T-helper 1 cell treated with Interleukin-12 subunit alpha and Interleukin-12 subunit beta and Interleukin-4 antibody, amounts not matched to agents 30 μg/mL and 1 μg/mL, for 36 hours (primary cell): ENCODE measurements around the gene ATF2.
"Not testable (repeated sequence)": the region's sequence is repeated elsewhere in the genome, so short reads cannot be mapped to it uniquely, and the experiment has no call there.

Experiments
- H3K27ac Mint-ChIP-seq: one replicate; pipeline ENCODE4 v1.8.0; 2021; ENCODE audit warnings: mild to moderate bottlenecking, mixed read lengths
- H3K27me3 Mint-ChIP-seq: one replicate; pipeline ENCODE4 v1.8.0; 2021; ENCODE audit warnings: low read depth, mixed read lengths
- H3K36me3 Mint-ChIP-seq: one replicate; pipeline ENCODE4 v1.8.0; 2021; ENCODE audit warnings: low read depth, mixed read lengths
- H3K4me1 Mint-ChIP-seq: one replicate; pipeline ENCODE4 v1.8.0; 2021; ENCODE audit warnings: low read depth, mixed read lengths
- H3K4me3 Mint-ChIP-seq: one replicate; pipeline ENCODE4 v1.8.0; 2021; ENCODE audit warnings: mild to moderate bottlenecking, moderate library complexity, mixed read lengths
- H3K9me3 Mint-ChIP-seq: one replicate; pipeline ENCODE4 v1.8.0; 2021; ENCODE audit warnings: mixed read lengths

The ATF2 gene

DNA sequence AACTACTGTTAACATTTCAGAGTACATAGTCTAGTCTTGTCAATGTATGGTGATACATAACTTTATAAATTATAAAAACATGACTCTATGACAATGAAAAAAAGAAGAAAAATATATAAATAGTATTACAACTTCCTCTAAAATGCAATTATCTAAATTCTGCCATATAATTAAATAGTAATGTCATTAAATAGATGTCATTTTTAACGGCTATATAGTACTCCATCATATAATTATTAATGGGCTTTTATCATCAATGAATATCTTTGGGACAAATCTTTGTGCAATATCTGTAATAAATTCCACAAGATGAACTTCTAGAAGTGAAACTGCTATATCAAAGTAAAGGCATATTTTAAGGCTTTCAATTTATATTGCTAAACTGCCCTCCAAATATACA is 24.8 kb downstream of the ATF2 start:
- H3K4me1 Mint-ChIP-seq, result peaks cover 16% of the 10 kb centered on the region
- H3K4me3 Mint-ChIP-seq, result no peak overlapping the region
- H3K27ac Mint-ChIP-seq, result no peak overlapping the region
- peaks cover 21% of the 10 kb centered on the region for H3K36me3 Mint-ChIP-seq
- no peaks in the 10 kb centered on the region for H3K27me3 Mint-ChIP-seq
- no peaks in the 10 kb centered on the region for H3K9me3 Mint-ChIP-seq

GRCh38 chr2:175140332-175140731 is 27.7 kb downstream of the ATF2 start:
- Mint-ChIP-seq H3K9me3 (no peaks in the 10 kb centered on the region), H3K4me1 (peaks cover 23% of the 10 kb centered on the region), H3K27ac (no peak overlapping the region), H3K4me3 (no peak overlapping the region), H3K27me3 (no peaks in the 10 kb centered on the region), H3K36me3 (peaks cover 23% of the 10 kb centered on the region)

DNA sequence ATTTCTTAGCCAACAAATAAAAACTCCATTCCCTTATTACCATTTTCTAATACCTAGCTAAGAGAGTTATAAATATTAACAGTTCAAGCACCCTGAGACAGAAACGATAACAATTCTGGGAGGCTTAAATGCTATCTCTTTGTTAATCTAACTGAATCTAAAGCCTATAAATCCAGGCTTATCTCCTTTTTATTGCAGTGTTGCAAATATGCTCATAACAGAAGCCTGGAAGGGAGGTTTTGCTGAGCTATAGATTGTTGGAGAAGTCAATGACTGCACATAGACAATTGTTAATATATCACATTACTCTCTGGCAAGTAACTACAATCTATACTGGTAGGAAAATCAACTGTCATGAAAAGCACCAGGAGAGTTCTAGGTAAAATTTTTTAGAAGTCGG is 30.2 kb downstream of the ATF2 start:
- Mint-ChIP-seq H3K4me3 (no peak overlapping the region), H3K27me3 (no peaks in the 10 kb centered on the region), H3K27ac (no peak overlapping the region), H3K9me3 (no peaks in the 10 kb centered on the region), H3K4me1 (peaks cover 20% of the 10 kb centered on the region), H3K36me3 (peaks cover 26% of the 10 kb centered on the region)

GRCh38 chr2:175136334-175137215 is 31.4 kb downstream of the ATF2 start:
- no peak overlapping the region for H3K27ac Mint-ChIP-seq
- H3K27me3 Mint-ChIP-seq, result no peaks in the 10 kb centered on the region
- H3K9me3 Mint-ChIP-seq, result no peaks in the 10 kb centered on the region
- H3K36me3 Mint-ChIP-seq, result peaks cover 23% of the 10 kb centered on the region
- peaks cover 17% of the 10 kb centered on the region for H3K4me1 Mint-ChIP-seq
- H3K4me3 Mint-ChIP-seq, result no peak overlapping the region

- Mint-ChIP-seq H3K4me1 (peaks cover 17% of the 10 kb centered on the region), H3K36me3 (peaks cover 25% of the 10 kb centered on the region), H3K27ac (no peak overlapping the region), H3K27me3 (no peaks in the 10 kb centered on the region), H3K4me3 (no peak overlapping the region), H3K9me3 (no peaks in the 10 kb centered on the region)
Observed at GRCh38 chr2:175135862-175136261, 32.1 kb downstream of the ATF2 start.

DNA sequence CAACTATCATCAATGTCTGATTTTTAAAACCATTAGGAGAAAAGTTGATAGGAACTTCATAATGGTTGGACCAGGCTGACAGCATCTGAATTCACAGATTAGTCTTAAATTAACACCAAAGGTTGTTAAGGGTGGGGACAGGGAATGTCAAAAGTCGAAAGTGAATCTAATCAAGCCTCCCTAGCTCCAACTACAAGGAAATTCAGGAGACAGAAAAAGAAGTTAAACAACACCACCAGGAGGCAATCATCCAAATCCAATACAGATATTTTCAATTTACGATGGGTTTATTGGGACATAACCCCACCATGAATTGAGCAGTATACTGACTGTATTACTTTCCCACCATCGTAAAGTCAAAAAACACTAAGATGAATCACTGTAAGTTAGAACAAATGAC is 32.8 kb downstream of the ATF2 start:
- Mint-ChIP-seq H3K27ac (no peak overlapping the region), H3K27me3 (no peaks in the 10 kb centered on the region), H3K36me3 (peaks cover 24% of the 10 kb centered on the region), H3K4me3 (no peak overlapping the region), H3K9me3 (no peaks in the 10 kb centered on the region), H3K4me1 (peaks cover 17% of the 10 kb centered on the region)

GRCh38 chr2:175131252-175131651 is 36.8 kb downstream of the ATF2 start:
- H3K9me3 Mint-ChIP-seq, result no peaks in the 10 kb centered on the region
- H3K4me3 Mint-ChIP-seq, result no peak overlapping the region
- H3K27me3 Mint-ChIP-seq, result no peaks in the 10 kb centered on the region
- peaks cover 2% of the 10 kb centered on the region for H3K4me1 Mint-ChIP-seq
- peaks cover 31% of the 10 kb centered on the region for H3K36me3 Mint-ChIP-seq
- H3K27ac Mint-ChIP-seq, result no peak overlapping the region

DNA sequence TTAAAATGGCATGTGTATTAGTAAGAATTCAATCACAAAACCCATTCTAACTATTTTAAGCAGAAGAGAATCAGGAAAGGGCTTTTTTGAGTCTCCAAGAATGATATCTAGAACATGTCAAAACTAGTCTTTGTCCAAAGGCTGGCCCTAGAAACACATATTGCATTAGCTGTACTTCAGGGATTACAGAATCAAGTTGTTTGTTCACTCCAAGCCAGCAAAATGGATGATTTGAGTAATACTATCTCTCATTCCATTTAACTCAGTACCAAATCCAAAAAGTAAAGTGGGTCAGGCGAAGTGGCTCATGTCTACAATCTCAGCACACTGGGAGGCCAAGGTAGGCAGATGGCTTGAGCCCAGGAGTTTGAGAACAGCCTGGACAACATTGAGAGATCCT is 41.3 kb downstream of the ATF2 start:
- Mint-ChIP-seq H3K9me3 (no peaks in the 10 kb centered on the region), H3K27me3 (no peaks in the 10 kb centered on the region), H3K27ac (no peak overlapping the region), H3K4me3 (no peak overlapping the region), H3K36me3 (peaks cover 32% of the 10 kb centered on the region), H3K4me1 (peaks cover 4% of the 10 kb centered on the region)

GRCh38 chr2:175123254-175123653 is 44.7 kb downstream of the ATF2 start:
- Mint-ChIP-seq H3K27ac (no peak overlapping the region), H3K36me3 (peaks cover 21% of the 10 kb centered on the region), H3K9me3 (no peaks in the 10 kb centered on the region), H3K27me3 (no peaks in the 10 kb centered on the region), H3K4me3 (no peak overlapping the region), H3K4me1 (peaks cover 4% of the 10 kb centered on the region)

DNA sequence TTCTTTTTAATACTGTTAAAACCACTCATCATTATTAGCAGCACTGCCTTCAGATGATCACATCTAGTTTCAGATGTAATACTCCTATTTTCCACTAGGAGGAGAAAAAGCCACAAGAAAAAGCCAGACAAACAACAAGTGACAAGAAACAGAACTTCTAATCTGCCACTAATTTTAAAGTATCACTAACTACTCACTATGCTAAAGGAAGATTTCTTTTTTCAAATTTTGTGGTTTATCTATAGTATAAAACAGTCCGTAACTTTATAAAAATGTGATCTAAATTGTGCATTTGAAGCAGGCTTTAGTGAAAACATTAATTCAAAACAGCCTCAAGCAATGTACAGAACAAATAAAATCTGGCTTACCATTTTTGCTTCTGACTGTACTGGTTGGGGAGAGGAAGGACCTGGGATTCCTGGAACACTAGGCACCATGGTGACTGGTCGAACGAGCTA is 56.8 kb downstream of the ATF2 start:
- Mint-ChIP-seq H3K9me3 (no peaks in the 10 kb centered on the region), H3K4me1 (peaks cover 4% of the 10 kb centered on the region), H3K36me3 (peaks cover 30% of the 10 kb centered on the region), H3K27me3 (no peaks in the 10 kb centered on the region), H3K4me3 (no peak overlapping the region), H3K27ac (no peak overlapping the region)

- peaks cover 25% of the 10 kb centered on the region for H3K36me3 Mint-ChIP-seq
- H3K4me1 Mint-ChIP-seq, H3K27me3 Mint-ChIP-seq, H3K9me3 Mint-ChIP-seq, H3K27ac Mint-ChIP-seq, H3K4me3 Mint-ChIP-seq: not testable (repeated sequence)
Observed at GRCh38 chr2:175108091-175108490, 59.9 kb downstream of the ATF2 start.

GRCh38 chr2:175107146-175107545 is 60.9 kb downstream of the ATF2 start:
- no peaks in the 10 kb centered on the region for H3K9me3 Mint-ChIP-seq
- peaks cover 7% of the 10 kb centered on the region for H3K4me1 Mint-ChIP-seq
- no peak overlapping the region for H3K4me3 Mint-ChIP-seq
- no peaks in the 10 kb centered on the region for H3K27me3 Mint-ChIP-seq
- H3K36me3 Mint-ChIP-seq, result peaks cover 25% of the 10 kb centered on the region
- H3K27ac Mint-ChIP-seq, result no peak overlapping the region

DNA sequence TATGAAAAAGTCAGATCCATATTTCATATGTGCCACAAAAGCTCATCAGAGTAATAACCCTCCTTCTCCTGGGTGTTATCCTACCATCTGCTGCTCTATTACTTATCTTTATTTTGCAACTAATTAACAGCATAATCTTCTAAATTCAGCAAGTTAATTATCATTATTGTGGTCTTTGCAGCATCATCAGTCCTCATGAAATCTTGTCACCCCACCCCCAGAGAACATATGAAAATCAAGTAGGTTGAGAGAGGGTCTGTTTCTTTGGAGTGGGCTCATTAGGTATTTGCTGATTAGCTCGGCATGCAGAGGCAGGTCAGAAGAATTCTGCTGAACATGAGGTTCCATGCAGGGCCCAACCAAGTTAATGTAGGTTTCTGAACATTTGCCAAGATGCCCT is 64.8 kb downstream of the ATF2 start:
- H3K9me3 Mint-ChIP-seq, result no peaks in the 10 kb centered on the region
- H3K4me3 Mint-ChIP-seq, result no peak overlapping the region
- no peaks in the 10 kb centered on the region for H3K27me3 Mint-ChIP-seq
- no peak overlapping the region for H3K27ac Mint-ChIP-seq
- H3K36me3 Mint-ChIP-seq, result peaks cover 24% of the 10 kb centered on the region
- H3K4me1 Mint-ChIP-seq, result peaks cover 3% of the 10 kb centered on the region

DNA sequence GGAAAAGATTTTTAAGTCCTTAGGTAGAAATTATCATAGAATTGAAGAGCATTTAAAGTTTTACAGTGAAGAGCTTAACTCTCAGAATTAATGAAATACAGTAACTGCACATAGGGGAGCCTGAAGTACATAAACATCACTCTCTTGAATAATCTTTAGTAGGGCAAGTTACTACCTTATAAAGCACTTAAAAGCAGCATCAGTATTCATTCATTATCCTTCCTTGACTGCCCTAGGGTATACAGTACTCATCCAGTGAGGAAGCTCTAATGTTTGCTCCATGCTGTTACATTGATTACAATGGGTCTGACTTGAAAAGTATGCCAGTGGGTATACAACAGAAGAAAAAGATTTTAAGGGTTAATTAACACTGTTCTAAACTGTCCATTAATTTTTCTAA is 66.5 kb downstream of the ATF2 start:
- peaks cover 3% of the 10 kb centered on the region for H3K4me1 Mint-ChIP-seq
- no peaks in the 10 kb centered on the region for H3K27me3 Mint-ChIP-seq
- peaks cover 17% of the 10 kb centered on the region for H3K36me3 Mint-ChIP-seq
- H3K9me3 Mint-ChIP-seq, result no peaks in the 10 kb centered on the region
- no peak overlapping the region for H3K27ac Mint-ChIP-seq
- H3K4me3 Mint-ChIP-seq, result no peak overlapping the region

GRCh38 chr2:175097297-175097696 is 70.7 kb downstream of the ATF2 start:
- Mint-ChIP-seq H3K27ac (no peak overlapping the region), H3K36me3 (peaks cover 15% of the 10 kb centered on the region), H3K27me3 (no peaks in the 10 kb centered on the region), H3K9me3 (no peaks in the 10 kb centered on the region), H3K4me3 (no peak overlapping the region), H3K4me1 (no peaks in the 10 kb centered on the region)
